ENCODE data around the gene SCFD2.

Gene SCFD2

DNA sequence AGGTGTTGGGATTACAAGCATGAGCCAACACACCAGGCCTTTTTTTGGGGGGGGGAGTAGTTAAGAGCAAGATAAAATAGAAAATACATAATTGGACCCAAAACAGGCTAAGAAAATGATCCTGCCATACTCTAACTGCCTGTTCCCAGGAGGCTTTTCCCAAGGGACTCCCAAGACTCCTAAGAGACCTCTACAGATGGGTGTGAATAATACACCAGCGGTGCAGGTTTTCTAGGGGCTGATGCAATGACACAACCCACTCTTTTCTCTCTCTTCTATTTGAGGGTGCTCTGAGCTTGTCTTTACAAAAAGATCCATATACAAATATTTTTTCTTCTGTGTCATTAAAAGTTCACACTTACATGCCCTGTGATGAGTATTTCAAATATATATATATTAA lies 386.8 kb downstream of the SCFD2 start:
- no peak for DNase-seq

DNA sequence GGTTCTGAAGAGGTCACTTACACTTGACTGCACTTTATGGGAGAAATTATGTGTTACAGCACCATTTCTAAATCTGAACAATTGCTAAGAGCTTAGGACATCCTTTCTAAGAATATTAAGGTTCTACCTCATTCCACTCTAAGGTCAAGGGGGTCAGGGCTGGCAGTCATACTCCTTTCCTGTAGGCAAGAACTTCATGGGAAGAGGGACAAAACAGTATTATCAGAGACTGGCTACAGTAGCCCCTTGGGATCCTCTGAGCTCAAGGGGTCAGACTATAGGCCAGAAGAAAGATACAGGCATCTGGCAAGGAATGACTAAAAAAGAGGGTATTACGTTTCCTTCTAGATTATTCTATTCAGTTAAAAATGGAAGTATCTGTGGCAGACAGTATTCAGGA lies 388.6 kb downstream of the SCFD2 start:
- no peak for DNase-seq

DNA sequence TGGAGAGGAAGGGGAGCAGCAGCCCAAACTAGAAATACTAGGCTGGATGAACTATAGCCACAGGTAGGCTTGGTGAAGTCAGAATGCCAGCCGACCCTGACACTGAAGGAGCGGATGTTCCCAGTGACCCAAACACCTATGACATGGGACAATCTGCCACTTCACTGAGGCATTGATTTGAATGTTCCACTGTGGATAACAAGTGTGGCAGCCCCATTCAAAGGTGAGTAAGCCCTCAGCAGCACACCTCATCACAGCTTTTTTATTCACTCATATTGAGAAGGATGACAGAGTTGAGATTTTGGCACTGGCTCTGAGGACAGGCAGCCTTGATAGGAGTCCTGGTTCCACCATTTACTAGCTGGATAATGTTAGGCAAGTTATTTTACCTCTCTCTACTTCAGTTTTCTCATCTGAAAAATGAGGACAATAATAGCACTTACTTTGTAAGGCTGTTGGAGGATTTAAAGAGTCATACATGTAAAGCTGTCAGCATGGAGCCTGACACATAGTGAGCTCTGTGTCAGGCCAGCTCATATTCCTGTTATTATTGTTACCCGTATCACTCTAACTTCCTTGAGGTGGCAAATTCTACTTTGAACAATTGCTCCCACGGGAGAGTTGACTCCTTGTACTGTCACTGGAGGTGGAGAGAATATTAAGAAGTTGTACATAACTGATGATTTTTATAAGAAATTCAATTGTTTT lies 389.2 kb downstream of the SCFD2 start:
- DNase-seq = no peak

DNA sequence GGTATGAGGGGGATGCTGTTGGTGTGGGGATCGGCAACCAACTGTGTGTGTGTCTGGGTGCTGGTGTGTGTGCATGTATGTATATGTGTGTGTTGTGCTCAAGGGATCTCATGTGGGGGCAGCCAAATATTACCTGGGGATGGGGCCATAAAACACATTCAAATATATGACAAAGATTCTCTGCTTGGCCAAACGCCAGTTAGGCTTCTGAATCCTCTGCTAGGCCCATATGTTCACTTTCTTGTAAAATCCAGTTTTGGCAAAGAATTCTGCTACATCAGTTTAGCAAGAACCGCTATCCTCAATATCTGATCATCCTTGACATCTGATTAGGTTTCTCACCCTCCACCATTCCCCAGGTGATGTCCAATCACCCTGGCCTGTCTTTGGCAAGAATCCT lies 397.2 kb downstream of the SCFD2 start:
- DNase-seq = no peak

DNA sequence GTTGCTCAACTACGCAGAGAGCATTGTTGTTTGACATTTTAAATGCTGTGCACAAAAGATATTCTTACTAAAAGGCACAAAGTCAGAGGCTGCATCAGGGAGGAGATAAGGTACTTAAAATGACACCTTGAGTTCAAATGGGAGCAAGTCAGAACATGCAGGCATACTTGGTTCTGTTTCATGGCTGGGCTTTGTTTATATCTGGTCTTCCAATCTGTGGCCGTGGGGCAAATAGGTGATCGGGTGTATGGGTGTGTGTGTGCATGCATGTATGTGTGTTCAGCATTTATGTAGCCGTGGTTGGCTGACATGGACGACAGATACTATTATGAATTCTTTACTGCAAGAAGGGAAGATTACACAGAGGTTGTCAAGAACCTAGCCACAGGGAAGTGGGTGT lies 397.6 kb downstream of the SCFD2 start:
- no peak for DNase-seq

DNA sequence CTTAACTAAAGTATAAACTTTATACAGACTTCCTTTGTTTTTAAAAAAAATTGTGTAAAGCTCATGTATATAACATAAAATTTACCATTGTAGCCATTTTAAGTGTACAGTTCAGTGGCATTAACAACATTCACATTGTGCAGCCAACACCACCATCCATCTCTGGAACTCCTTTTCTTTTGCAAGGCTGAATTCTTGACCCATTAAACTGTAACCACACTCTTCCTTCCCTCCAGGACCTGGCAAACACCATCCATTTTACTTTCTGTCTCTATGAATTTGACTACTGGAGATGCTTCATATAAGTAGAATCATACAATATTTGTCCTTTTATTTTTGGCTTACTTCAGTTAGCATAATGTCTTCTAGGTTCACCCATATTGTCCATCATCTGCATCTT lies 399.1 kb downstream of the SCFD2 start:
- DNase-seq = no peak

DNA sequence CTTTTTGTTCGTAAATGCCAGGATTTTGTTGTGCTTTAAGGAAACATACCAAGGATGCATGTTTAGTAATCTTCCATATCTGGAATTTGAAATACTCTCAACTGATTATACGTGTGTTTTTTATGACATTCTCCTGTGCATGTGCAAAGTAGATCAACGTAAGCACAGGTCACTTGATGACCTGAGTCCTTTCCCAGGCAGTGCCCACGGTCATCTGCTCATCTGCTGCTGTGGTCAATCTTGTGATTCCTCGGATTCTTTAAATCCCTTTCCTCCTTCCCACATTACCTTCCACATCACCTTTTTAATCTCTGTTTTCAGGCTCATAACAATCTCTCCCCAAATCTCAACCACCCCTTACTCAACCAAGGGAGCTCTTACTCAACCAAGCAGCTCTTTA lies 399.7 kb downstream of the SCFD2 start:
- no peak for DNase-seq

DNA sequence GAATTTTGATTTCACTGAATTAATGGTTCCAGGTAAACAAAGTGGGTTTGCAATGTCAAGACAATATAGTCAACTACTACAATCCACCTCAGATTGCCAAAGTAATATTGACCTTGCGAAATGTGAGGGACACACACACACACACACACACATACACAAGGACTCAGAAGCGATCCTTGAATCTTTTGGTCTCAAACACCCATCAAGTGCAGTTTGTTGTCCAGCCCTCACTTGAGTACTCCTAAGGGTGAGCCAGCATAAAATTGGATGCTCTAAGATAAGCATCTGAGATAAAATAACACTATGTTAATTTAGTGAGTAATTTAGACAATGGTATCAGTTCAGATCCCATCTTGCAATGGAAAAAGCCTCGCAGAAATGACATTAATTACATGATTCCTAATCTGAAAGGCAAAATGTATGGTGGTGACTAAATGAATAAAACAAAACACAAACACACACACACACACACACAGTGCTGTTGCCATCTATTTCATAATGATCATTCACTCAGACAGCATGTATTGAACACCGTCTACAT lies 401.2 kb downstream of the SCFD2 start:
- DNase-seq = no peak

DNA sequence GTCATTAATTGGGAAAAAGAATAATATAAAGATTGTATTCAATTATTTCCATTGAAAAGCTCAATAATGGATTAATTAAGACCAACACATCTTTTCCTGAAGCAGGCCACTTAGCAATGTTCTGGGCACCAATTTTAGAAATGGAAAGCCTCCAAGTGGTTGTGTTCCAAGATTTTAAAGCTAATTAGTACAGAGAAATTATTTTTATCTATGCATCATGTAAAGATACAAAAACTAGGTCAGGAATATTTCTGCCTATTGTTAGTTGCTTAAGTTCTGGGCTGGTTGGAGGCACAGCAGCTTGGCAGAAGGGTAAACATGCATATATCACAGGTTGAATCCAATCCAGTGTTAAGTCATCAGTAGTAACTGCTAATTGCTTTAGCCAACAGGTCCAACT lies 401.9 kb downstream of the SCFD2 start:
- no peak for DNase-seq

DNA sequence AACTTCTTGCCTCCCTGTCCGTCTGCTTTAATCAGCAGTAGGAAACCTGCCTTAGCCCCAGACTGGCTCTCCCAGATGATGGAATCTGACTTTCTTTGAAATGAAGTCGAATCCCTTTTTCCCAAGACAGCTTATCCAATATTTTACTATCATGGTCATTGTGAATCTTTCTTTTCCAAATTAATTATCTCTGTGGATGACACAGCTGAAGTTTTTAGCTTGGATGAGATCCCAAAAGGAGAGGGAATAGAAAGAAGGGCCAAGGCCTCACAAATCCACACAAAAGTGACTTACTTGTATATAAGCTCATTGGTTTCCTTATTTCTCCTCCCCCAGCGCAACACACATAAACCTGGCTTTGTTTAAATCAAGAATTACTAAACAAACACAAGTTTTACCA lies 403.1 kb downstream of the SCFD2 start:
- no peak for DNase-seq

DNA sequence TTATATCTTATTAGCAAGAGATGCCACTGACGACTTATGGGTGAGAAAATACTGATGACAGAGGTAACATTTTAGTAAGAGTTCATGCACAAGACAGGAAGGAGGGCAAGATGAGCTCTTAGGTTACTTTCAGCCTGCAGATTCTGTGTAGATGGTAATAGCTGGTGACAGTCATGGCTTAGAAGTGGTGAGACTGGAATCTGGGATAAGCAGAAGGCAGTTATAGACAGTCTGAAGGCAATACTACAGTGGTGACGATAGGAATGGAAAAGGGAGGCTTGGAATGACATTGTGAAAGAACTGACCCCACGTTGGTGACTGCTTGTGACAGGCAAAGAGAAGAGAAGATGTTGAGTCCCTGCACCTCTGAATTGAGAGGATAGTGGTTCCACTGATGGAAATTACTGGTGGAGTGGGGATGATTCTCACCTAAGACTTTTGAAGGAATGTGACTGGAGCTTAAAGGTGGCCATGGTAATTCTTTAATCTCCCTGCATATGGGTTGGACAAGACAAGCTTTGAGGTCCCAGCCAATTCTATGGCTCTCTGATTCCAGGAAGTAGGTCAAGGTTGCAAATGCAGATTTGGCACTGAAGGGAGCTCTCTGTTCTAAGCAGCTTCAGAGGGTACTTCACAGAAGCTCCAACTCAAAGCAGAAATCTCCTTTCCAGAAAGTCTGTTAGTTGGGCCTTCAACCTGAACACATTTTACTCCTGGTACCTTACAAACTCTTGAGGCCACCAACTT lies 404.0 kb downstream of the SCFD2 start:
- no peak for DNase-seq

DNA sequence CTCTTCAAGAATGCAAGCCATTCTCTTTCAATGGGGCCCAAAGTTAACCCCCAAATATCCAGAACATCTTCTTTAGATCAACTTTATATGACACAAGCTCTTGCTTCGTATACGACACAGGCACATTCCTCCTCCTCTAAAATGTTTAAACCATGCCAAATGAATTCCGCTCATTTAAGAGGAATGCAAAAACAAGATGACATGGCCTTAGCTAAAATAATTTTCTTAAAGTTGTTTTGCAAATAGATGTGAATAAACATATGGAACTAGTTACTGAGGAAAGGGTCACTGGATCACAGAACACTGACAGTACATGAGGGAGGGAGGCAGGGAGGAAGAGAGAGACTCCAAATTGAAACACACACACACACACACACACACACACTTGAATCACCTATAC lies 406.3 kb downstream of the SCFD2 start:
- no peak for DNase-seq

DNA sequence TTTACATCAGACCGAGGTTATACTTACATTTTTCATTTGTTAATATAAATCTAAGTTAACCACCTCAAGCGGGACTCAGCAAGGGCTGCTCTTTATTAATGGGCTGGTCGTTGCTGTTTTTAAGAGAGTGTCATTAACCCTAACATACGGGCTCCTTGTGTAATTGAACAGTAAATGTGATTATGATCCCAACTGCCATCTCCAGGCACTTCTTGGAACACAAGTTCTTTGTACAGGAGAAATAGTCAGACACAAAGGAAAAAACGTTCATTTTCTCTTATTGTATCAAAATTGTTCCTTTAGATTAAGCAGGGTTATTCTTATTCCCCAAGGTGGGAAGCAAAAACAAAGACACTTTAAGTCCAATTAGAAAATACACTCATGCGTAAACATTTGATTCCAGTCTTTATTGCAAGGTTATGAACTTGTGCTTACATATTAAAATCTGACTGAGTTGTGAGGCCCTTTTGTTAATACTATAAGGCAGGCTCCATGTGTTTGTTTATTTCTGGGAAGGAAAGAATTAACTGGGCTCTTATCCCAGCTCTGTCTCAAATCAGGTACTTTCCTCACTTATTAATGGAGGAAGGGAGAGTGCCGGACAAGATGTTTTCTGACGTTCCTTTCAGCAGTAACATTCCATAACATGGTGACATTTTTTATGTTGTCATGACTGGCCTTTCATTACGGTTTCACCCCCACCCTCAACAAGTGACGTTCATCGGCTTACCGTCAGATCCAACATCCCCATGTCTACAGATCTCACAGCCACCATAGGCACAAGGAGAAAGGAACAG lies 407.8 kb downstream of the SCFD2 start:
- no peak for DNase-seq

DNA sequence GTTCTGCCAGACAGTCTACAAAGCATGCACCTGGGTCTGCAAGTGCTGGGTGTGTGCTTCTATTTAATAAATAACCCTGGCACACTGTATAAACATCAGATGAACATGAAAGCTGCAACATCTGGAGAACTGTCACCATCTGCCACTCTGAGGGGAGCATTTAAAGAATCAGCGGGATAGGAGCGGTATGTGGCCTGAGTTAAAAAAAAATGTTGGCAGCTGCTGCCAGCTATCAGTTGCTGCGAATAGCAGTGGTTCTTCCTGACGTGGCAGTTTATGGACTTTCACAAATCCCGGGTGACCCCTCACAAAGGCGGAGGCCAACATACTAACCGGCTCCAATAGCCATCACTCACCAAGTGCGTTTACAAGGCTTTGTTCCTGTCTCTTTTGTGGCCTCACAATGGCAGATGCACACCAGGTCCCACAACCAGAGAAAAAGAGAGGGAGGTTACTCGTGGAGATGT lies 408.6 kb downstream of the SCFD2 start:
- DNase-seq = peak; percentile 68

DNA sequence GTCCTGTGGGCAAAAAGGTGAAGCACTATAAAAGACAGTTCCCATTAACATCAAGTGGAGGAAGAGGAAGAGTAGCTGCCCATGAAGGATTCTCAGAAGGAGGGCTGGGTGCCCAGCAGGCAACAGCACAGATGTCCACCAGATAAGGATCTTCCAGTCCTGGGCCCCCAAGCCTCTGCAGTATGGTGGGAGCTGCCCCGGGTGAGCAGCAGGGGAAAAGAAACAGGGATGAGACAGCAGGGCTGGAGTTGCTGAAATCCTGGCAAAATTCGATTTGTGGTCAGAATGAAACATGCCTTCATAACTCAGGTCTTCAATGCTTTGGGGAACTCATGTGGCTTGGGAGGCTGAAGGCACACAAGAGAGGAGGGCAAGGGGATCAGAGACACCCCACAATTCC lies 409.2 kb downstream of the SCFD2 start:
- no peak for DNase-seq

DNA sequence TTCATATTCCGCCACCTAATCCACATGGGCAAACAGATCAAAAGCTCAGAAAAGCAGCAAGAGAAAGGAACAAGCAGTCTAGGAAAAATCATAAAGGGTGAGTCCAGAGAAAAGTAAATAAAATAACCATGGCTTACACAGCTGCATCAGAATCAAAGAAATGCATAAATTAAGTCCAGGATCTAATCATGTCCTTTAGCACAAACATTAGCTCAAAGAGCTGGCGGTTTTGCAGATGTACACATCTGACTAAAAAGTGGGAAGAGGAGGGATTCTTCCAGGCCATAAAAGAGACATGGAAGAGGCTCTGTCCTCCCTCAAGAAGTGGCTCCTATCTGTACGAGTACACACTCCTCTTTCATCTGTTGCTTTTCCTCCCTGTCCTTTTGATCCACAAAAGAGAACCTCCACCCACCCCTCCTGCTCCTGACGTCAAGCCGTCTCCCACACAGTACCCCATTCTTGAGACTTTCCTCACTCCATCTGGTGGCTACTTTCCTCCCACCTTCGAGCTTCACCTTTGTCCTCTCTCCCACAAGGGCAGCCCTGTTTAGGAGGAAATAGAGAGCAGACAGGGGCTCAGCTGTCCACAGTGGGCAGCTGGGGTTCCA lies 411.2 kb downstream of the SCFD2 start:
- no peak for DNase-seq

DNA sequence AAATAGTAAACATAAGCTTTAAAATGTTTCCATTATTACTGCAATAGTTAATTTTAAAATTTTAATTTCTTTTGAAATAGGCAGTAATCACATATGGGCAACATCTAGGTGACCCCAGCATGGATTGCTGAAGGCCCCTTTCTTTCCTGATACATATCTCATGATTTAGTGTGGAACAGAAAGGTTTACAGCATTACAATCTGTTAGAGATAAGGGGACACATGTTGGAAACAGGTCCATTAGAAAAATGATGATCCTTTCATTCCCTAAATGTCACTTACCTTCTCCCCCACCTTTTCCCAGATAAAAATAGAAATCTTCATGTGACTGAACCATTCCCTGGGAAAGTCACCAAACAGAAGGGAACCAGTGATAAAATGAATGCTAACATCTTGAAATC lies 413.3 kb downstream of the SCFD2 start:
- DNase-seq = no peak

DNA sequence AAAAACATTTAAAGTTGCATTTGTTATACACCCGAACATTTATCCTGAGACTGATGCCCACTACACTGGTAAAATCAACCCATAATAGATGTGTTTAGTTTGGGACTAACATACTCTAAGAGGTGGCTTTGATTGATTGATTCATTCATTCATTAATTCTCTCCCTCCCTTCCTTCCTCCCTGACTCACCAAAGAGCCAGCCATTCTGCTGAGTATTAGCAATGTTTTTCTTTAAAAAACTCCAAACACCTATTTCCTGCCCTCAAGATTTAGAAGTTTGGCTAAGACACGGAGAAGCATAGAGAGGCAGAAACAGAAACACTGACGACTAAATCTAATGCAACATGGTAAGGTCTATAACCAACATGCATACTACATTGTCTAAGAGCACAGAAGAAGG lies 414.8 kb downstream of the SCFD2 start:
- DNase-seq = no peak

DNA sequence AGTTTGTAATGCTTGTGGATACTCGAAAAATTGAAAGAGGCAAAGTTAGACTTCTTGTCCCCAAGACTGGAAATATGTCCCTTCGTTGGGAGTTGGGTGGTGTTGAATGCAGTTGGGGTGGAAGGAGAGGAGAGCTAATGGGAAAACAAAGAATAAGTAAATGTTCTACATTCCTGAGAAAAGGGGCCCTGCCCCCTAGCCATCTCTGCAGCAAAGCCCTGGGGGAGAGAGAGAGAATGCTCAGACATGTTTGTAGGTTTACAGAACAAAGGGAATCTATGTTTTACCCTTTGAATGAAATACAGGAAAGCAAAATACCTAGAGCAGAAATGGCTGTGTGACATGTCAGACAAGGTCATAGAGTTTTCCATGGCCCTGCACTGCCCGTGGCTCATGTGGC lies 415.6 kb downstream of the SCFD2 start:
- no peak for DNase-seq

DNA sequence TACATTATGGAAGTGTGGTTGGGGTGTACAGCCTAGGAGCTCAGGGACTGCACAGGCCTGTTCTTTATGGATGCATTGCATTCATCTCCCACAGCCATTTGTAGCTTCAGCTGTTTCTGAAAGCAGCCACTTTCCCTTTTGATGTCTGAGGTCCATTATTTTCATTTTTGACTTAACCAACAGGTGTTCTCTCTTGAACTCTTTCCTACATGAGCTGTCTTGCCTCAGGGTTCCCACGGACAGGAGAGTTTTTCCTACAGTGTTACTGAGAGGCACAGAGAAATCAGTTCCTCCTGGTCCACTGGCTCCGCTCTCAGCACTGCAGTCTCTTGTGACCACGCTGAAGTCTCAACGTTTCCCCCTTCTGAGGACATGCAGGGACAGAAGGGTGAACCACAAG lies 416.5 kb downstream of the SCFD2 start:
- DNase-seq = no peak

DNA sequence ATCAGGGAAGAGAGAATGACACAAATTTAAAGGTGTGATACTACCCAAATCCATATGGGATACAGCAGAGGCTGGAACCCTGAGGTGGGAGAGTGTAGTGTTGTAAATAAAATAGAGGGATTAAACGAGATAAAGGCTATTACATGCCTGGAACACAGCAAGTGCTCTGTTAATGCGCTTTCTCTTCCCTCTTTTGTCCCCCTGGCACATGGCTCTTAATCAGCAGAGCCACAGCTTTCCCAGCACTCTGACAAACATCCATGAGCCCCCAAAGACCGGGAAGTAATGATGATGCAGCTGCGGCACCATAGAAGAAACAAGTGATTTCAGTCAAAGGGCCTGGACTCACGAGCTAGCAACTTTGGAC lies 417.8 kb downstream of the SCFD2 start:
- no peak for DNase-seq

DNA sequence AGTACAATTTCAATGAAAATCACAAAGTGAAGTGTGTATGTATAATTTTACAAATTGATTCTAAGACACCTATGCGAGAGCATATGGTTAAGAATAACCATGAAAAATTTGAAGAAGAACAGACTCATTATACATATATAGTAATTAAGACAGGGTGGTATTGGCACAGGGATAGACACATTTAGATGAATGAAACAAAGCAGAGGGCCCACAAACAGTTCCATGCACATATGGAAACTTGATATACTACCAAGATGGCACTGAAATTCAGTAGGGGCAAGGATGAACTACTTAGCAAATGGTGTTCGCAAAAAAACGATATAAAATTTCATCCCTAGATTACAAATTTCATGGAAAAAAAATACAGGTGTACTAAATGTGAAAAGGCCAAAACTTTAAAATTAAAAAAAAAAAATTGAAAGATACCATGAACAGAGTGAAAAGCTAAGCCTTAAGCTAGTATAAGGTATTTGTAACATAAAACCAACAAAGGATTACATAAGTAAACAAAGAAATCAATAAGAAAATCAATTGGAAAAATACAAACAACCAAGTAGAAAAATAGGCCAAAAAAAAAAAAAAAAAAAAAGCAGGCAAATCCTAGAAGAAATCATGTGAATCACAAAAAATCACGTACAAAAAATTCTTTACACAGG lies 418.3 kb downstream of the SCFD2 start:
- DNase-seq = no peak

DNA sequence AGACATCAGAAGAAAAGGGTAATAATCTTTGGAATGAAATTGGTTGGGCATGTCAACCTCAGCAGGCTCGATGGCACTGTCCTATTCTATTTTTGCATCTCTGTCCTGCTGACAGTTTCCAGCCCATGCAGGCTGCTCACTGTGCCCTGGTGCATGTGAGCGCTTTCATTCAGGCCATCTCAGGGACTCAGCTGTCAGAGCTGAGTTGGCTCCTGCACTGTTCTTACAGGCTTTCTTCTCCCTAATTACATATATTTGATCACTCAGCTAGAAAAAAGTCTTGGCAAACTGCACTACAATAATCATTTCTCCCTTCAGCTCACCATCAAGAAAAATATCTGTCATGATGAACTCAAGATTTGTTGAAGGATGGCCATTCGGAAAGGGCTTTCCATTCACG lies 419.0 kb downstream of the SCFD2 start:
- DNase-seq = peak; percentile 43

All from right hindlimb (tissue), 1 donor.